ENCODE data around the gene NFYC.

Gene NFYC

DNA sequence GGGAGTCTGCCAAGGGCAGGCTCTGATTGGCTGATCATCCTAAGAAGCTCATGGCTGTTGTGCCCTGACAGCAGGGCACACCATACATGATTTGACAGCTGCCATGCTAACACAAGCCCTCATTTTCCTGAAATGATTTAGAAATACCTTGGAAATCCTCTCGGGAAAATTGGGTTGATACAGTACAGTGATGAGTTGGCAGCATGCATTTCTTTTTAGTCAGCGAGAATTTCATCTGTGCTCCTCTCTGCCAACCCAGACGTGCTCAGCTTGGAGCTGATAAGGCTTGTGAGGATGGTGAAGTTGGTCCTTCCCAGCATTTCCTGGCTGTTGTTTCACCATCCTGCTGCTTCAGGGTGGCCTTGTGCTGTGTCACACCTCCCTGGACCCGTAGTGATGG, 69.5 kb downstream of the NFYC start:
- no peak for DNase-seq (ENCODE audit: low read depth)

DNA sequence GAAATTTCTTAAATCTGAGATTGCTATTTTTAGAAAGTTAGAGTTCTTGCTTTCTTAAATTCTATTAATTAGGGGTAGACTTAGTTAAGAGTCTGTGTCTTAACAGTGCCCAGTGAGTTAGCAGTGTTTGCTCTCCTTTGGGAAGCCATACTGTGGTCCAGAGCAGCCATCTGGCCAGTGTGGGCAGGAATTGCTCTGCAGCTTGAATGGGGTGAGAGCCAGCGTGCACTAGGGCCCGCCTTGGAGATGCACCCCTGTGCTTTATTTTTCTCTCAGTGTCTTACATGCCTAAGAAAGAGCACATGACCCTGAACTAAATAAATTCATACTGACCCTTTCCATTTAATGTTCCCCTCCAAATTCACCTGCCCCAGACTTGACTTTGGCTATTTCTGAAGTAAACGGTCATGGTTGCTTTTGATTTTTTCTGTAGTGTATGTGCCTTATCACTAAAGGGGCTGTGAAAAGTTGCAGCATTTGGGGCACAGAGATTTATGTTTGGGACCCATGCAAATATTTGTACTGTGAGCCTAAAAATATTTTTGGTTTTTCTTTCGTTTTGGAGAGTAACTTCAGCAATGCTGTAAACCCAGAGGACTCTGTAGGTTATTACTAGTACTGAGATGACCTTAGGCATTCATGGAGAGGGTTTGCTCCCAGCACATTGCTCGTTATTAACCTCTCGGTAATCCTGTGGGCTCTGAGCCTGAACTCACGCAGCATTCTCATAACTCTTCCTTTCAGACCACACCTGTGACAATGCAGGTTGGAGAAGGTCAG, 70.8 kb downstream of the NFYC start:
- DNase-seq (ENCODE audit: low read depth): no peak

DNA sequence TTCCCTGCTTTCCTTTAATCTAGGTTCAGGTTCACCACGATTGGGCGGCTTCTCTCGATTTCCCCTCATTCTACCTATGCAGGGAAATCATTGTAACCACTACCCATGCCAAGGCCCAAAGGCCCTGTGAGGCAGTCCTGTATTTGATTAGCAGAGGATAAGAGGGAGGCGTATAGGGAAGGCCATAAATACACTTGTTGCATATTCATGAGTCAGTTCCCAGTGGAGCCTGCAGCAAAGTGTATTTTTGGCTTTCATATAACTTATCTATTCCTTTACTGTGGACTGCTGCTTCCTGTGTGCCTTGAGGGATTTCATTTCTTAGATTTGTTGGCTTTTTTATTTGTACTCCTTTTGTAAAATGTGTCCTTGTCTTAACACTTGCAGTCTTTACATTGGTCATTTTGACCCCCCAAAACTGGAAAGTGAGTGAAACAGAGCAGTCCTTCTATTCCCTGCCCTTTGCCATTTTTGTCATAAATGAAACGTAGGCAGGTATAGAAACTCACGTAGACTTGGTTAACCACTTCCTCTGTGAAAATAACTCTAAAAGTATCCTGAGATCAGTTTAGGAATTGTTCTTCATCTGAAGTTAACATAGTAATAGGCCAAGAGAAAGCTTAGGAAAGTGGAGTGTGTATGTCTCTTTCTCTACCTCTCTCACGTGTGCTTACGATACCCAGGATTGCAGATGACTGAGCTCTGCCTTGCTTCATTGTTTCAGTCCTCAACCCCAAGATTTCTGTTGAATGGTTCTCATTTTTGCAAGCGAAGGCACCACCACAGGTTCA, 72.4 kb downstream of the NFYC start:
- DNase-seq (ENCODE audit: low read depth): no peak

DNA sequence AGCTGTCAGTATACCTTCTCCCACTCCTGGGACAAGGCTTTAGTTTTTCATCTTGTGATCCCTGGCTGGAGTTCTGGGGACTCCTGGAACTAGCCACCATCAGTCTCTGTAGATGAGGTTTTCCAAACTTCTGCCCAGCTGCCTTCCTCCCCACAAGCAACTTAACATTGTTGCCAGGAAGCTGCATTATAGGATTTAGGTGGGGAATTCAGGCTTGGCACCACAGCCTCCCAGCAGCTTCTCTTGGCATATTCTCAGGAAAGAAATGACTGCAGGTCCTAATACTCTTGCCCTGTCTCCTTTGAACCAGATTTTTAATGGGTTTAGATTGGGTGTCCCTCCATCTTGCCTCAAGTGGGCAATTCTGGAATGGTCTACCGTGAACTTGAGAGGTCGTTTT, 73.5 kb downstream of the NFYC start:
- no peak for DNase-seq (ENCODE audit: low read depth)

DNA sequence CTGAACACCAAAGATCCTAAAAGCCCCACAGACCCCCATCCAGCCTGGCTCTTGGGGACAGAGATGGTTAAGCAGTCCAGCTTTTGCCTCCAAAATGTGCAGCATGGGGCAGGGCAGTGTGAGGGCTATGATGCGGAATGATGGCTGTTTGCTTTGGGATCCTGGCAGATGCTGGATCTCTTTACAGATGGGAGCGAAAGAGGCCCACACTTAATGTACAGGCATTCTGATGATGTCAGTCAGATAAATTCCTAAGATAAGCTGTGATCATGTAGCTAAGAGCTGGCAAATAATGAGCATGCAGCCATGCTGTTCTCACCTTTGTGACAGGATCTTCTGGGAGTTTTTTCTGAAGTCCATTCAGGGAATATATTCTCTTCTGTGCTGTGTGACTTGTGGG, 74.5 kb downstream of the NFYC start:
- no peak for DNase-seq (ENCODE audit: low read depth)

DNA sequence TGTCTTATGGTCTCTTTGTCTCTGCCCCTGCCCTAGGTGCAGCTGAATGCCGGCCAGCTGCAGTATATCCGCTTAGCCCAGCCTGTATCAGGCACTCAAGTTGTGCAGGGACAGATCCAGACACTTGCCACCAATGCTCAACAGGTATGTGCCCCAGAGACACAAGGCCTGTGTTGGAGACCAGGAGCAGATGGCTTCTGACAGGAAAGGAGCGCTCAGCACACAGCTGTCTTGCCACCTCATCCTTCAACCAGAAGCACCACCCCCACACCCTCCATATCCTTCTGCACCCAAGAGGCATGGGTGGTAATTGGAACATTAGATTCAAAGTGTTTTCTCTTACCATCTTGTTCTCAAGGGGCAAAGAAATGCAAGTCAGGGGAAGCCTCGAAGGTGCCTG, 75.1 kb downstream of the NFYC start:
- DNase-seq (ENCODE audit: low read depth): no peak

DNA sequence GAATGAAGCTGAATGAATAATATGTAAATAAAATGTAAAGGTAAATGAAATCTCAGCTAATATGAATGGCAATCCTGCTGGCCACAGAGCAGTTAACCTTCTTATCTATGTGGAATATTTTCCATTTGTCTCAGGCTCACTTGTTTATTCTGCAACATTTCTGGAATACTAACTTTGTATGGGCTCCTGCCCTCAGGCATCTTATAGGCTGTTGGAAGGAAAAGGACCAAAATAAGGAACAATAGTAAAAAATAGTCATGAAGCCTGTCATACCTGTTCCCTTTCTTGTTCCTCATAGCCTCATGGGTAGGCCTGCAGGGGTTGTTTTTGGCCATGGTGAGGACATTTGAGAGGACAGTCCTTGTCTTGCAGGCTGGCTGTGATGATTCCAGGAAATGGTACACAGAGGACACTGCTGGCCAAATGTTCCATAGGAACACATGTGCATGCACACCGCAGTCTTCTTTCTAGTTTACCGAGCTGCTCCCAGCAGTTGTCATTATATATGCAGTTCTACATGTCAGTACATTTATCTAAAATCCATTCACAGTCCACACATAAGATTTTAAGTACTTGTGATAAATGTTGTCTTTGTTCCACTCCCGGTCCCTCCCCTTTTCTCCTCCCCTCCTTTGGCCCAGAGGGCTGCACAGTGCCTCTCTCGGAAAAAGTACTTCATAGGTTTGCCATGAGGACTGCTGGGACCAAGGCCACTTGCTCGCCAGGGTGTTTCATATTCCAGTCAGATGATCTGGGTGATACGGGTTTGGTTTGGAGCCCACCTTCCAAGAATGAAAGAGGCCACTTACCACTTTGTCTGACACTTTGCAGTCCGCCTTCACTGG, 76.9 kb downstream of the NFYC start:
- DNase-seq (ENCODE audit: low read depth): no peak

DNA sequence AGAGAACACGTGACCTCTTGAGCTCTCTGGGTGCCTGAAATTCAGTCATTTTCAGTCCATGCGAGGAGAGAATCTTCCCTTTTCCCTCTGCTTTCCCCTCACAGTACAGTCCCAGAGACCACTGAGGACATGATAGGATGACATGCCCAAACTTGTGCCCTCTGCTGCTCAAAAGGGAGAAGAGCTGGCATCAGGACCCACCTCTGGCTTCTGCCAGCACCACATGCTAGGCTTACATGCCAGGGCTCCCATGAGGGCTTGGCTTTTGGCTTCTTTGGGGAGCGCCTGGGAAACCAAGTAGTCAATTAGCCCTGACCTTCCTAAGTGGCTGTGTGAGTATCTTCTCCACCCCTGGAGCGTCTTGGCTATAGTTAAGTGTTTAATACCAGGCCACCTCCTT, 78.3 kb downstream of the NFYC start:
- DNase-seq (ENCODE audit: low read depth): no peak

DNA sequence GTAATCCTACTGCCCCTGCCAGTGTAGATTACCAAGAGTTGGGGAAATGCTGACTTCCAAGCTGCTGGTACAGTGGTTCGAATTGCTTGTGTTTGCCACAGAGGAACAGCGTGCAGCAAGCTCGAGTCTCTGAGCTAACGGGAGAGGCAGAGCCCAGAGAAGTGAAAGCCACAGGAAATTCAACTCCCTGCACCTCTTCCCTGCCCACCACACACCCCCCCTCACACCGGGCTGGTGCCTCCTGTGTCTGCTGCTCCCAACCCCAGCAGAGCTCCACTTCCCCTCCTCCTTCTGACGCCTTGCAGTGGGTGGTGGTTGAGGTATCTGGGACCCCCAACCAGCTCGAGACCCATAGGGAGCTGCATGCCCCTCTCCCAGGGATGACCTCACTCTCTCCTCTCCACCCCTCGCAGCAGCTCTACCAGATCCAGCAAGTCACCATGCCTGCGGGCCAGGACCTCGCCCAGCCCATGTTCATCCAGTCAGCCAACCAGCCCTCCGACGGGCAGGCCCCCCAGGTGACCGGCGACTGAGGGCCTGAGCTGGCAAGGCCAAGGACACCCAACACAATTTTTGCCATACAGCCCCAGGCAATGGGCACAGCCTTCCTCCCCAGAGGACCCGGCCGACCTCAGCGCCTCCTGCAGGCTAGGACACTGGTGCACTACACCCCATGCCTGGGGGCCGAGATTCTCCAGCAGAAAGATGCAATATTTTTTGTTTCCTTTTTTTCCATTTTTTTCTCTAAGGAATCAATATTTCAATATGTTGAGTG, 79.0 kb downstream of the NFYC start:
- DNase-seq (ENCODE audit: low read depth): no peak

DNA sequence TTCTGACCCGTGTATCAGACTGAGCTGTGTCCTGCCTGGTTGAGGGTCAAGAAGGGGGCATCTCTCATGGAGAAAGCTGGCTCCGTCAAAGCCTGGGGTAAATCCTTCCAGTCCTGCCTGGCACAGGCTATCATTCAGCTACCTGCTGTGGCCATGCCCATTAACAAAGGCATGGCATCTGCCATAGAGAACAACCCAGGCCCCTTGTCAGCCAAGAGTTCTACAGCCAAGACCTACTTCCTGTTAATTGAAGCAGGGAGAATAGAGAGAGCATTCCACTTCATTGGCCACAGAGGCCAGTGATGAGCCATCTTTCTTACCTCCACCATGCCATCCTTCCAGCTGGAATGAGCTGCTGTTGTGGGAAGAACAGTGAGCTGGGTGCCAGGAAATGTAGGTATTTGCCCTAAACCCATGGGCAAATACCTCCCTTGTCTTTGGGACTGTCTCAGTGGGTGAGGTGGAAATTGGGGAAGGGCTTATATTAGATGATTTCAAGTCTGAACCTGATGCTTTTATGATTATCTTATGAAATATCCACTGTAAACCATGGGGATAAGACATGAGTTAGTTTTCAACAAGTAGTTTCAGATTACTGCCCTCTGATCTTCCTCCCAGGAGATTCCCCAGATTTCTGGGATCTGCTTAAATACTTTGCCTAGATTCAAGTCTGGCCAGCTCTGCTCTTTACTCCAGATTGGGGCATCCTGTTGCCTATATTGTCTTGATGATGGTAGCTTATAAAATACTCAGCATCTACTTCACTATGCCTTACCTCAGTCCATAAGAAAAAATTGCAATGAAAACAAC, 80.8 kb downstream of the NFYC start:
- no peak for DNase-seq (ENCODE audit: low read depth)

DNA sequence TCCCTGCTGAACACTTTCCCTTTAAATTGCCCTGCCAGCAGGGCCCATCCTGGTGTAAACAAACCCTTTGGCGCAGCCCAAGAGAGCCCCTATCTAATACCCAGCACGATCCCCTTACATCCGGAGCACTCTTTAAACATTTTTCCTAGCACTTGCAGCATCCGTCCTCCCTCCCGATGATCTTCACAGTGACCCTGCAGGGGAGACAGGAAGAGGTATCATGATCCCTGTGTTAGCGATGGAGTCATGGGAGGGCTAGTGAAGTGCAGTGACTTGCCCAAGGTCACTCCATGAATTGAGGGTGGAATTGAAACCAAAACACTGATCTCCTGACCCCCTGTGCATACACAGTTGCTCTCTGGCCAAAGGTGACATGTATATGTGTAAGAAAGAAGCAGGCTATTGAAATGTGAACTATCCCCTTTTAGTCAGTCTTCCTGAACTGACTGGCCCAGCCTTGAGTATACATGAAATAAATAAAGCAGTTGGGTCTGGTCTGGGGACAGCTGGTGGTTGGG, 82.3 kb downstream of the NFYC start:
- no peak for DNase-seq (ENCODE audit: low read depth)

DNA sequence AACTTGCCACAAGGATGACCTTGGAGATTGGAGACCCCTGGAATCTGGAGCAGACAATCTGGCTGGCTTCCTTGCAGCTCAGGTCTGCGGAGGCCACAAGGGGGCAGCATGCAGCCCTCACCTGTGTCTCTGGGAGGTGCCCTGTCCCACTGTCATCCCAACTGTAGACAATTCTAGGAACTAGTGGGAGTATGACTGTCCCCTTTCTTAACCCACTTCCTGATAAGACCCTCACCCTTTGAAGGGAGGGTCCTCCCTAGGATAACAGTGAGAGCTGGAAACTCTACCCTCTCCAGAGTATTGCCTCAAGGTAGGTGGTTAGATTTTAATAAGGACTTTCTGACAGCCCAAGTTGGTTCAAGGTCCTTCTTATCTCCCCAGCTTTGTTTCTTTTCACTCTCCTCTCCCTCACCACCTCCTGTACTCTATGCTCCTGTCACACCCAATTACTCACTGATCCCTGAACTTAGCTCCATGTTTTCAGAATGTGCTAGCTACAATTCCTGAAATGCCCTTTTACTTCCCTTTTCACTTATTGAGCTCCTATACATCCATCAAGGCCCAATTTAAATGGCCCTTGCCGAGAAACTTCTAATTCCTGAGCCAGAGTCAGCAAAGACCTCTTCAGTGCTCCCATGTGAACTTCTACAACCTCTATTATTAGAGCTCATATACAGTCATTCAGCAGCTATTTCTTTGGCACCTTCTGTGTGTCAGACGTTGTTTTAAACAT, 82.9 kb downstream of the NFYC start:
- no peak for DNase-seq (ENCODE audit: low read depth)

DNA sequence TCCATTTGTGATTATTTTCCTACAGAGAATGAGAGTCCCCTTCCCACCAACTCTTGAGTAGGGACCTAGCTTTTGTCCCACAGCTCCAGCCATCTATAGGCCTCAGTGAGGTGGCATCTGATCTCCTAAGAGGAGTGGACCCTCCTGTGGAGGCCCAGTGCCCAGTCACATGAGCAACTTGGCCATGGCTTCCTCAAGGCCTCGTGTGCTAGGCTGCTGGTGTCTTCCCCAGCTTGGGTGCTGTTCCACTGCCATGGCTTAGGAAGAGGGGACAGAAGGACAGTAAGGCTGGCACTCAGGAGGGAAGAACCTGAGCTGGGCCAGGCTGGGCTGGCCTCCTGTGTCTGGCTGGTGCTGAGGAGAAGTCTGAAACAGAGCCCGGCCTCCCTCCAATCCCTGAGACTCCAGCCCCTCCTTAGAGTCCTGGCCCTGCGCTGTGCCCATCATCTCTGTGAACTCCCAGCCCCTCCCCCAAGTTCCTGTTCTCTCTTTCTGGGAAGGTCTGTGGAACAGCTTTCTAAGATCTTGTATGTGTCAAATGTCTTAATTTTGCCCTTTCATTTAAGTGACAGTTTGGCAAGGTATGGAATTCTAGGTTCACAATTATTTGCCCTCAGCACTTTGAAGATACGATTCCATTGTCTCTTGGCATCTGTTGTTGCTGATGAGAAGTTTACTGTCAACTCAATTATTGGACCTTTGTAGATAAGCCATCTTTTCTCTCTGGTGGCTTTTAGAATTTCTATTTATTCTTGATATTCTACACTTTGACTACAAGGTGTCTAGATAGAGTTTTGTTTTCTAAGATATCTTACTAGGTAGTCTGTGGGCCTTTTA, 85.0 kb downstream of the NFYC start:
- no peak for DNase-seq (ENCODE audit: low read depth)

DNA sequence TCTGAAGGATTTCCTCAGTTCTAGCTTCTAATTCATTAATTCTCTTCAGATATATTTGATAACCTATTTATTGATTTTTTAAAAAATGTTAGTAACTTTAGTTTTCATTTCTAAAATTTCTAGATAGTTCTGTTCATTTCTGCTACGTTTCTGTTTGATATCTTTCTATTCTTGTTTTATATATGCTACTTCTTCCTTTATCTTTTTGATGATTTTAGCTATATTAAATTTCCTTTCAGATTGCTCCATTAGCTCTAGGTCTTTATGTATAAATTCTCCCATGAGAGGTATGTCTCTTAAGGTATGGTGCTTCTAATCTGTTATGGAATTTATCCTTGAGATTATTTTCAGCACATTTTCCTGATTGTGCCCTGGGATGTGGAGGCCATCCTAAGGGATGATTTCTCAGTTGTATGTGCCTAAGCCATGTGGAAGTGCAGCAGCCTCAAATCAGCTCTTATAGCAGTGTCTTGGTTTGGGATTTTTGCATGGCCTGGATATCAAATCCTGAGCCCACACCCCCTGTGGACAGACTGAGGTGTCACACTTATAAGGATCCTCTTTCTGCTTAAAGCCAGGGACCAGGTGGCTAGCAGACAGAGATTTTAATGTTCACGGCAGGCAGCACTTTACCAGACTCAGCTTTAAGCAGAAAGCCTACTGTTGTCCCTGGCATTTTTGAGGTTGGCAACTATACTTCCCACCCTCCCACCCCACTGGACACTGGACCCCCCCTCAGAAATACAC, 85.9 kb downstream of the NFYC start:
- no peak for DNase-seq (ENCODE audit: low read depth)

DNA sequence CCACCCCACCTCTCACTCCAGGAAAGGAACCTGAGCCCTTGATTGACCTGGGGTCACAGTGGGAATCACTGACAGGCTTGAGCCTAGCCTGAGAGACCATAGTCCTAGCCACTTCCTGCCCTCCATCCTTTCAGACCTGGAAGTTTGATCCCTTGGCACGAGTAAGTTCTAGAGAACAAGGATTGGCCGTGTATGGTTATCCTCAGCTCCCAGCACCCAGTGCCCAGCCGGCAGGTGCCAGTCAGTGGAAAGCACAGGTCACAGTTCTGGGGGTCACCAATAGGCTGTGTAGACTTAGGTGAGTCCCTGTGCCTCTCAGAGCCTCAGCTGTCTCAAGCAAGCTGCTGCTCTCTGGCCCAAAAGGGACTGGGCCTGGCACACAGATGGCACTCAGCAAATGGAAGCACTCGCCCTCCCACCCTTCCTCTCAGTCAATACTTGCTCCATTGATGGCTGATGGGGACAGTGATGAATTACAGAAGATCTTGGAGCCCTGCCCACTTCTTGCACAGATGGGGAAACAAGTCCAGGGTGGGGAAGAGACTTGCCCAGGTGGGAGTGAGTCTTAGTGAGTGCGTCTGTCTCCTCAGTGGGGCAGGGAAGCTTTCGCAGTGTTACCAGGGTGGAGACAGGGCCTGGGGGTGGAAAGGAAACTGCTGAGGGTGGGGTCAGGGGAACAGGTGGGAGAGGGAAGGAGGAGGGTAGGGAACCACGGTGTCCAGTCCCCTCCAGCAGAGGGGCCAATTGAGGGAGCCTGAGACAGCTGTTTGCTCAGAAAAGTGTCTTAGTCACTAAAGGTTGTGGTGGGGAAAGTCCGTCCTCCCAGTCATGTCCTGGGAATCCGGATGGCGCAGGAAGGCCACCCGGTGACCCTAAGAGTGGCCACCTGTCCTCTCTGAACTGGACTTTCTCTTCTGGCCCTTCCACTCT, 89.4 kb downstream of the NFYC start:
- DNase-seq (ENCODE audit: low read depth): no peak

DNA sequence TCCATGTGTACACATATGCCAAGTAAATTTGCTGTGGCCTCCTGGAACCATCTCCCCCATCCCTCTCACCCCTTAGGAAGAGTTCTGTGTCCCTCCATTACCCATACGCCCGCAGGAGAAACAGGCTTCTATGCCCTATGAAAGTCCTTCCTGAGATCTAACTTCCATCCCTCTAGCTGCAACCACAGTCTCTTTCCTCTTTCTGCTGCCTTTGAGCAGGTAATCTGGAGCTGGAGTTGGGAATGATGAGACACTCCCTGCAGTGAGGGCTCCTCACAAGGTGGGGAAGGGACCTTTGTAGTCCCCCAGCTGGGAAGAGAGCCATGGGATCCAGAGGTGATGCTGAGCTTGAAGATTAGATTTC, 90.1 kb downstream of the NFYC start:
- no peak for DNase-seq (ENCODE audit: low read depth)

DNA sequence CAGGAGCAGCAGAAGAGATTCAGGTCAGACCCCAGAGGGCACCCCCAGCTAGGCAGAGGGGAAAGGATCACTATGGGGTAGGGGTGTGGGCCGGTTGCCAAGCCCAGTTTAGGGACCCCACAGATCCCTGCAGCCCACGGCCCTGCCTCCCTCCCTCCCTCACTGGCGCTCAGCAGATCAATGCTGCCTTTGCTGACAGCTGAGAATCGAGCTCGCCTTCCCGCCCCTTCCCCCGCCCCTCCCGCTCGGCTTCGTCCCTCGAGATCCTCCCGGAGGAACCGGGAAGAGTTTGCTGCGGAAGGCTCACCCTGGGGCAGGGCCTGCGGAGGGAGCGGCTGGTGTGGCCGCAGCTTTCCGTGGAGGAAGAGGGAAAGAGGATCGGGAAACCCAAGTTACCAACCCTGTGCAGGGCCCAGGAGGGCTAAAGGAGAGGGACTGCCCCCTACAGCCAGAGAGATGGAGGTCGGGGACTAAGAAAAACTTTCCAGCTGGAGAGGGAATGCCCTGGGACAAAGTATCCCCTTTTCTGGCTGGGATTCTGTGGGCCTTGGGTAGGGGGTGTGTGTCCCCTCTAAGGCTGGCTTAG, 91.0 kb downstream of the NFYC start:
- DNase-seq (ENCODE audit: low read depth): no peak

All from non-pigmented ciliary epithelial cell (primary cell).